Renal cortical epithelial cell (primary cell): ENCODE measurements around the gene HOXA2. TPM values are rescaled to one million over a fixed set of nuclear protein-coding genes. Genes with fewer than 3 reads are reported as not detected.

Experiments
- DNase-seq: peaks from one replicate; pipeline ENCODE4 v3.0.0-alpha.2; 2011; ENCODE audit warnings: low read depth
- total RNA-seq: library from RNA; depleted of rRNA; stranded (reverse); fragments of >200 nt; gene quantifications from 2 replicates; pipeline ENCODE4 v1.2.3, GENCODE V29; 2014

The HOXA2 gene
- total RNA-seq, 1 donor from 2014 or later = 1.9 TPM

DNA sequence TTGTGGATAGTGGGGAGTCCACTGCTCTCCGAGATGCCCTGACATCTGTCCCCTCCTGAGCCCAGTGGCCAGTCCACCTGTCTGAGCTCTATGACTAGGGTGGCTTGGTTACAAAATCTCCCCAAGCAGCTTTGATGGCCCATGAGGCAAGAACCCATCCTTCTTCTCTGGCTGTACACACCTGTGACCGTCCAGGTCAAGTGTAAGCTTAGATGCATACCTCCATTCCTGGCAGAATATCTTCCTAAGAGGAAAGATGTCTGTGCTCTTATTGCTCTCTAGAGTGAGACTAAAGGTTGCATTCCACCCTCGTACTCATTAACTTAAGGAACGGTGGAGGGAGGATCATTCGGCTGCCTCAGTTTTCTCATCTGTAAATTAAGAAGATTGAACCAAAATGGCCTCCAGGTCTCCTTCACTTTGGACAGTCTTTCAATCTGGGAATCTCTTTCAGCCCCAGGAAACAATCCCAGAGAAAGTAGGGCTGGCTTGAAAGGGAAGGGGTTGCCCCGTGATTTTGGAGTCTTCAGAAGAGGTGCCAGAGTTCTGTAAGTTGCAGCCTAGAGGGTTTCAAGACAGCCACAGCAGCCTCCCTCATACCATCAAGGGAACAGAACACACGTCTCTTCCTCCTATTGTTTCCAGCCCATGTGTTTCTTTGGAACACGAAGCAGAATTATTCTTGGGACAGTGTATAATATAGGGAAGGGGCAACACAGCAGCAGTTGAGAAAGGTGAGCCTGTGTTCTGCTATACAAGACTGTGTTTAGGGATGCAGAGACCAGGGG is 22.6 kb upstream of the HOXA2 start:
- DNase-seq = peak; percentile 75

GRCh38 chr7:27124096-27124901 is 21.8 kb upstream of the HOXA2 start:
- no peak for DNase-seq

- DNase-seq = no peak
These were observed 21.1 kb upstream of the HOXA2 start for GRCh38 chr7:27123477-27124053.

- no peak for DNase-seq
These were observed 20.6 kb upstream of the HOXA2 start for GRCh38 chr7:27123007-27123476.

DNA sequence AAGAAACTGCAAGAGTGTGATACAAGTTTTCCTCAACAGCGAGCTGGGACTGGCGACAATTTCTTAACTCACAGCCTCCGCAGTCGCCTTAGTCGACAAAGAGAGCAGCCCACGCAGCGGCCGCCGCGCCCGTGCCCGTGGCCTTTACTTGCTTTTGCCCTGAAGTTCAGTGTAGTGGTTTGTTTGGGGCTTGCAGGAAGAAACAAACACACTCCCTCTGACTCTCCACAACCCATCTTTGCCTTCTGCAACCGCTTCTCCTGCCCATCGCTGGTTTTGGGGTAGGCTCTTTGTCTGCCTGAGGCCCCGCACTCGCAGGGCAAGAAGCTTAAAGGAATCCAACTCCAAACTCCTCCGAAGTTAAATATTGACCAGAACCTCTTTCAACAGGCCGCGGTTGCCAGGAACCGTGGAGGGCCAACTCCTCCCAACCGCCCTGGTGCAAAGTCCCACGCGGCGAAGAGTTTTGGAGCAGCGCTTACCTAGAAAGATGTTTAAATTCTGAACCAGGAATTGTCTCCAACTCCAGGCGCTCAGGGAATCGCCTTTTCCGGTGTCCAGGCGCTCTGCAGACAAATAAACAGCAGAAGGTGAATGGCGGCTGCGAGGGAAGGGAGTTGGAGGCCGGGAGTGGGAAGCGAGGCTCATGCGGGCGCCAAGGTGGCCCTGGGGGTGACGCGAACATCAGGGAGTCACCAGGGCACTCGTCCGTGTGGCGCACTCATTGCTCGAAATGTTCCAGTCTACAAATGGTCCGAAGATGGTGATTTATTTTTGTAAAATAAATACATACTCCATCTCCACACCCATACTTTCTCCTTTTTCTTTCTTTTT is 19.8 kb upstream of the HOXA2 start:
- DNase-seq = peak; percentile 81

GRCh38 chr7:27121684-27122076 is 19.2 kb upstream of the HOXA2 start:
- no peak for DNase-seq

DNA sequence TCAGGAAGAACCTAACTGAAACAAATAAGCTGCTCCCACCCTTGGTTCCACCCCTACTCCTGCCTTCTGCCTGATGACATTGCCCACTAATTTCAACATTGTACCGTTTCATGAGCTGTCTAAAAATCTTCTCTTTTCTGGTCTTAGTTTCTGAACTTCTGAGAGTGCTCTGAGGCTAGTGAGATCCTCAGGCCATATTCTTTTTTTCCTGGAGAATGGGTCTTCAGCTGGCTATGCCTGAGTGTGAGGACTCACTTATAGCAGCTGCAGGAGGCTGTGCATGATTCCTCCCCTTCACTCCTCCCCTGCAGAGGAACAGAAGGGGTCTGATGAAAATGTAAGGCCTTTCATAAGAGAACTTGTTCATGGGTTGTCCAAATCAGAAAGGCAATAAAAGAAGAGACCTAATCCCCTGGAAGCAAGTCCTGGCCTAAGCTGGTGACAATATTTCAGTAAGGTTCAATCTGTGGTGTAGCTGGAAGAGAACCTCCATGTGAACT is 17.0 kb upstream of the HOXA2 start:
- DNase-seq = no peak

DNA sequence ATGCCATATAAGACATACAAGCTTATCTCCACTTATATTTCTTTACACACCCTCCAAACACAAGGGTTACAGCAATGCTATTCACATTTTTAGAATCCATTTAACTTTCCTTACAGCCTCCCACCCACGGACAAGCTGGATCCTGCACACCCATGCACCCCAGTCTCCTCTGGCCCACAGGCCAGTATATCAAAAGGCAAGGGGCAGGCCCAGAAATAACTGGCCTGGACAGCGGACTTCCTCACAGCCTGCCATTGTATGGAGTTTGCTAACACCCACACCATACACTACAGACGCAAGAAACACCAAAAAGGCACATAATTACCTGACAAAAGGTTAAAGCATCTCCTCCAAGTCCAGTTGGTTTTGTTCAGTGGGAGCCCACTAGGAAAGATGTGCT is 16.1 kb upstream of the HOXA2 start:
- DNase-seq = no peak

GRCh38 chr7:27117887-27118491 is 15.5 kb upstream of the HOXA2 start:
- DNase-seq = peak; percentile 69

DNA sequence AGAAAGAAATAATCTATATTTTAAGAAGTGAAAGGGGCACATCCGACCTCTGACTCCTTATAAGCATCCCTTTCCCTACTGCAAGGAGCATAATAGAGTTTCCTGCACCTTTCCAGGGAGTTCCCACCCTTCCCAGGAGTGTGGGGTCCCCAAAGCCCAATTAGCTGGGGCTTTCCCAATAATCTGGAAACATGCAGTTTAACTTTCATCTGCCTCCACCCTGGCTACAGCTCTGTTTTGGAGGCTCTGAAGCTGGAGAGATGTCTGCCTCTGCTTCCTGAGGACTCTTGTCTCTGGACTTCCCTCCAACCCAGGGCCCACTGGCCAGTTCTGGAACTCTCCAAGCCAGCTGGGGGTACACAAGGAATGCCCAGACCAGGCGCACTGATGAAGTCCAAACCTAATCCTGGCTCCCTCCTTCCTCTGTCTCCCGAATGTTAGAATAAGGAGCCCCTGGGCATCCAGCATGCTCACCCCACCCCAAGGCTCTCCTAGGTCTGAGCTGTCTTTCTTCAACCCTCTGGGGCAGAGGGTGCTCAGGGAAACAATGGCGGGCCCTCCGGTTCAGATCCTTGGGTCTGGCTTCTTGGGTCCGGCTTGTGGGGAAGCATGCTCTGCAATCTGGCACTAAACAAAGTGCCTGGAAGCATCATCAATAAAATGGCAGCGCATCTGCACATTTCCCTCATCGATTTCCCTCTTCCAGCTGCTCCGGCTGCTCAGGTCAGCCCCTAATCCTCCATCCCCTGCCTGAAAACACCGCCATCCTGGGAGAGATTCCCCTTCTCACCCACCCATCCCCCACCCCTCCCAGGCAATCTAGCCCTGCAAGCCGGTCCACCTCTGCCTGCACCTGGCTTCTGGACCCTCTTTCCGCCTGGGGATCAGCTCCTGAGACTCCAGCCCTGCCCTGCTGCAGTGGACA is 14.7 kb upstream of the HOXA2 start:
- no peak for DNase-seq

- DNase-seq = no peak
These were observed 13.8 kb upstream of the HOXA2 start for GRCh38 chr7:27116031-27116961.

GRCh38 chr7:27115221-27116026 is 12.9 kb upstream of the HOXA2 start:
- peak; percentile 94 for DNase-seq

GRCh38 chr7:27114881-27115220 is 12.4 kb upstream of the HOXA2 start:
- DNase-seq = no peak

GRCh38 chr7:27113991-27114769 is 11.7 kb upstream of the HOXA2 start:
- peak; percentile 68 for DNase-seq

- peak; percentile 88 for DNase-seq
These were observed 10.8 kb upstream of the HOXA2 start for GRCh38 chr7:27112955-27113949.

DNA sequence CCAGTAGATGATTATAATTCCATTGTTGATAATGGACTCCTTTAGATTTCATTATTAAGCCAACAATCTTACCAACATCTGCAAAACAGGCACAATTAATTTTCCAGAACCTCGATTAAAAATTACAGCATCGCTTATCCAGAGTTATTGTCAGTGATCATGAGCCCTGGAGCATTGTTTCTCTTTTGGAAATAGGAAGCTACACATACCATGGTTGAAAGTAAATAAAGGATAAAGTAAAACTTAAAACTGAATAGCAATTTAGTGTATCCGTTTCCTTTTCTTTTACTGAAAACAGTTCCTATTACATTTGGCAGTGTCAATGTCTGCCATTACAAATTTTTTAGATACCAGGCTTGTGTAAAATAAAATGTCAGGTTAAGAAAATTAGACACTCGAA is 9.9 kb upstream of the HOXA2 start:
- DNase-seq = no peak
